ENCODE data around the gene LCLAT1.
"Not testable (repeated sequence)": the region's sequence is repeated elsewhere in the genome, so short reads cannot be mapped to it uniquely, and the experiment has no call there.

Gene LCLAT1

DNA sequence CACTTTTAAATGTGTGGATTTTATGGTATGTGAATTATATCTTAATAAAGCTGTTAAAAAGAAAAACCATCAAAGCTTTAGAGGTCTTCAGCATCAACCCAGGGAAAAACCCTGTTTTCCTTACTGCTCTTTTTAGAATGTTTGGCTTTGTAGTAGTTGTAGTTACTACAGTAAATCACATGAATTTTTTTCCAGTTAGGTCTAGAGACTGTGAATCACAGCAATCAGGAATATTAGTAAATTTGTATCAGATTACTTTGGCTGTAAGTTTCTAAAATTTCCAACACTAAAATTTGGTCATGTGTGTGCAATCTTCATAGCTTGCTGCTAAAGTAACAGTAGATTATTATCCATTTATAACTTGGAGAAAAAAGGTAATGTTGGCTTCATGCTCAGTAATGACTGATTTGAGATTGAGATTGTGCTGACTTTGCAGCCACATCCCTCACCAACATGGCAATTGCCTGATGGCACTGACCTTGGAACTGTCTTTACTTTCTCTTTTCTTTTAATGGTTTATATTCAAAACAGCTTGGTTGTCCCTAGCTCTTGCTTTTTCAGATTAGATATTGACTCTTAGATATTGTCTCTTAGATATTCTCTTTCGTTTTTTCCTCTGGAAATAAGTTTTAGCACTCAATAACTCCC, 41.1 kb downstream of the LCLAT1 start:
- DNase-seq (ENCODE audit: low spot score) = no peak

DNA sequence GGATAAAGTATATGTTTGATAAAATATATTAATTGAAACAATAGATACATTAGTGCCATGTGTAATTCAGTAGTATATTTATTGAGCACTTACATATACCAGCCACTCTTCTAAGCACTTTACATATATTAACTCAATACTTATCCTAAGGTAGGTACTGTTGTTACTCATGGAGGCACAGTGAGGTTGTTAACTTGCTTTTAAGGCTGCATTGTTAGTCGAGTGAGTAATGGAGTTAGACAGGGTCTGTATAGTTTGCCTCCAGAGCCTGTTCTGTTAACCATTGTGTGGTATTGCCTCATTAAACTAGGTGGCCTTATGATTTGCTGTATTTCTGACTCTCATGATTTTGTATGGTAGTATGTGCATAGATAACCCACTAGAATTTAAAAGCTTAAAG, 44.2 kb downstream of the LCLAT1 start:
- DNase-seq (ENCODE audit: low spot score) = no peak

DNA sequence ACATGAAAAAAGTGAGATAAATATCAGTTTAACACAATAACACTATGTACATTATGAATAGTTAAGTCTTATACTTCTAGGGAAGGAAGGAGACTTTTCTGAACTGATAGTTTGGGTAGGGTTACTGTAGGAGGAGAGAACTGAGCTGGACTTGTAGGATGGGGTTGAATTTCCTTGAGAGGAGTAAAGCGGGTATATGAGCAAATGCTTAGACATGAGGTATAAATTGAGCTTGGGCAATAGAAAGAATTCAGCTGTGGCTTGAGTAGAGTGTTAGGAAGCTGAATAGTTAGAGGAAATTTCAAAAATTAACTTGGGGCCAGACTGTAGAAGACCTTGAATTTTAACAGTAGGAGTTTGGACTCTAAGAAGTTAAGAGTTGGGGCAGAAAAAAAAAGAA, 45.1 kb downstream of the LCLAT1 start:
- no peak for DNase-seq (ENCODE audit: low spot score)

DNA sequence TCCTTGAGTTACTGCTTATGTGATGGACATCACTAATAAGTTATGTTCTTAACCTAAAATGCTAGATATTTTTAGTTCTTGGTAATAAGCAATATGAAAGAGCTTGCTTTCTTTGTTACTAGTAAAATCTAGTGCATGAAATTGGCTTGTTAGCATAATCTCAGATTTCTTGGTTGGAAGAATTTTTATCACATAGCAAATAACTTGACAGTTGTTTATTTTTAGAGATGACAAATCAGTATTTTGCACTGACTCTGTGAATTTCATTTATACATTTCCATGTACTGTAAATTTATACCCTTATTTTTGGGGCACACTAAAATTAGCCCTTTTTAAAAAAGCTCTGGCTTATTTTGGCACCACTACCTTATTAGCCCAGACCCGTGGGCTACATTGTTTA, 45.6 kb downstream of the LCLAT1 start:
- DNase-seq (ENCODE audit: low spot score) = no peak

DNA sequence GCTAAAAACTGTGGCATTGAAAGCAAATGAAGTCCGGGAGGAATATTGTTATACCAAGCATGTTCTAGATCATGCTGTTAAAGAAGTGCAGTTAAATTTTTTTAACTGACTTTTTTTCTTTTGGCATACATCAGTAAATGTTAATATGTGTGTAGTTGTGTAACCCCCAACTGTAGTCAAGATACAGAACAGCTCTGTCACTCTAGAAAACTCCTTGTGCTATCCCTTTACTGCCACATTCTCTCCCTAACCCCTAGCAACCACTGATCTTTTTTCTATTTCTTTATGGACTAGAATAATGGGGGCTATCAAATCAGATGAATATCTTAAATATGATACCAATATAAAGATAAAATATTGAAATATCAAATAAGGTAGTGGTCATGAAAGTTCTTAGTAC, 46.4 kb downstream of the LCLAT1 start:
- no peak for DNase-seq (ENCODE audit: low spot score)

DNA sequence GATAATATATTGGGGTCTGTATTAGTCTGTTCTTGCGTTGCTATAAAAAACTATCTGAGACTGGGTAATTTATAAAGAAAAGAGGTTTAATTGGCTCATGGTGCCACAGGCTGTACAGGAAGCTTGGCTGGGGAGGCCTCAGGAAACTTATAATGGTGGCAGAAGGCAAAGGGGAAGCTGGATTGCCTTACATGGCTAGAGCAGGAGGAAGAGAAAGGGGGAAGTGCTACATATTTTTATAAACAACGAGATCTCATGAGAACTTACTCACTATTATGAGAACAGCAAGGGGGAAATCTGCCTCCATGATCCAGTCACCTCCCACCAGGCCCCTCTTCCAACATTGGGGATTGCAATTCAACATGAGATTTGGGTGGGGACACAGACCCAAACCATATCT, 48.9 kb downstream of the LCLAT1 start:
- DNase-seq (ENCODE audit: low spot score) = not testable (repeated sequence)

DNA sequence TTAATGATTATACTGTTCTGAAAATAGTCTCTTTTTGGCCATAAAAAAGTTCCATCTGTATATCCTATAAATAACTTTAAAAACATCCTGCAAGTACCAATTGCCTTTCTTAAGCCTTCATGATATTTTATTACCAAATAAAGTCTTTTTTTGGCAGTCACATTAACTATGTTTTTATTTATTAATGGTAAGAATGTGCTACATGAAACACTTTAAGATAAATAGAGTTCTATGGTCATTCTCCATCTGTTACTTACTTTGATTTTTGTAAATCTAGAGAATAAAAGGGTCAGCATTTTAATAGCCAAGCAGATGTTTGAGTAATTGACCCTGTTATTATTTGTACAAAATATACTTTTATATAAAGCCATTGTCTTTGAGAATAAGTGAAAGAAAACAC, 52.6 kb downstream of the LCLAT1 start:
- DNase-seq (ENCODE audit: low spot score) = no peak

DNA sequence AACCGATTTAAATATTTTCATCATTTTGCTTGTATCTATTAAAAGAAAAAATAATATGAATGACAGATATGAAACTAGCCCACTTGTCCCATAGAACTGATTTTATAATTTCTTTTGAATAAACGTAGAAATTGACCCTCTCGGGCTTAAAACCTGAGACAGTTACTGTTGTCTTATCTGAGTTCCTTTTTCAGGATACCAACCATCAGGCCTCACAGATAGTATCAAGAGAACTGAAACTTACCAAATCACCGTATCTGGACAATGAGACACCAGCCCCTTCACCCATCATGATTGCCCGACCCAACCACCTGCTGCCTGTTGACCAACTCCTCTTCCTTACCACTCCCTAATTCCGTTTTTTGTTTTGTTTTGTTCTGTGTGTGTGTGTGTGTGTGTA, 53.7 kb downstream of the LCLAT1 start:
- DNase-seq (ENCODE audit: low spot score) = no peak

DNA sequence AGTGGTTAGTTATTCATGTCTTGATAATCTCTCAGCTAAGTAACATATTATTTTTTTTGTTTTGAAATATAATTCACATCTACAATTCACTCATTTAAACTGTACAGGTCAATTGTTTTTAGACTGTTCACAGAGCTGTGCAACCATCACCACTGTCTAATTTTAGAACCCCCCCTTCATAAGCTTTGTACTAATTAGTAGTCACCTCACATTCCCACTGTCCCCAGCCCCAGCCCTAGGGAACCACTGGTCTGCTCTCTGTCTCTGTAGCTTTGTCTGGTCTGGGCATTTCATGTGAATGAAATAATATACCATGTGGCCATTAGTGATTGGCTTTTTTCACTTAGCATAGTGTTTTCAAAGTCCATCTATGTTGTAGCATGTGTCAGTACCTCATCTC, 55.3 kb downstream of the LCLAT1 start:
- DNase-seq (ENCODE audit: low spot score) = no peak

DNA sequence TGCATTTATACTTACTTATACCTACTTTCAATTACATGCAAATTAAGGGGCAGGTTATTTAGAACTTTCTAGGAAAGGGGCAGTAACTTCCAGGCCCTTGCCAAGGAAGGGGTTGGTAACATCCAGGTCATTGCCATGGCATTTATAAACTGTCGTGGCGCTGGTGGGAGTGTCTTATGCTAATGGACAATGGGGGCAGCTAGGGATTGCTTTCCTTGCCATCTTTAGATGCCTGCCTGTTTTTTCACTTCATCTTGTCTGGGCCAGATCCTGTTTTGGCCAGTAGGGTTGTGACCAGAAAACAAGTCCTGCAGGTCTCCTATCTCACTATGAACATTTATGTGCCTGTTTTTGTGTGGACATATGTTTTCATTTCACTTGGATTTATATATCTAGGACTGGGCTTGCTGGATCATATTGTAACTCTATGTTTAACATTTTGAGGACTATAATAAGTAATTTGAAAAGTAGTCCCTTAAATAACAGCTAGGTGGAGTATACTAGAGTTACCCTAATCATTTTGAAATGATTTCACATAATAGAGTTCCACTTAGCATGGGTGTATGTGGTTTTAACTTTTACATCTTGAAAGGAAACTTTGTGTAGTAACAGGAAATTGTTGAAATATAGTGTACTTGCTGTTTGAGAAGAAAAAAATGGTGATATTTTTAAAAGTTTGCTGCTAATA, 56.1 kb downstream of the LCLAT1 start:
- no peak for DNase-seq (ENCODE audit: low spot score)

DNA sequence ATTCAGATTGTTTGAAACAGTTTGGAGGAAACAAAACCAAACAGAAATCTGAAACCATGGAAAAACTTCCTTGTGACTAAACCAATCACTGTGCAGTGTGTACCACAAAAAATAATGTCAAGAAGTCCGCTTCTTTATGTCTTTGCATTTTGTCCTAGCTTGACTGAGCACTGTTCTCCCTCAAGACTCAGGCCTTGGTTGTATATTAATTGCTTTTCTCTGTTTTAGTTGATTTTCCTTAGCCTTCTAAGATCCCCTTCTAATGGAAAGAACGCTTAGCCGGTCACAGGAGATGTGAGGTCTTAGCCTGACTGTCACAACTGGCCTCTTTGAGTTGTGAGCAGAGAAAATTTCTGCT, 56.6 kb downstream of the LCLAT1 start:
- DNase-seq (ENCODE audit: low spot score) = no peak

DNA sequence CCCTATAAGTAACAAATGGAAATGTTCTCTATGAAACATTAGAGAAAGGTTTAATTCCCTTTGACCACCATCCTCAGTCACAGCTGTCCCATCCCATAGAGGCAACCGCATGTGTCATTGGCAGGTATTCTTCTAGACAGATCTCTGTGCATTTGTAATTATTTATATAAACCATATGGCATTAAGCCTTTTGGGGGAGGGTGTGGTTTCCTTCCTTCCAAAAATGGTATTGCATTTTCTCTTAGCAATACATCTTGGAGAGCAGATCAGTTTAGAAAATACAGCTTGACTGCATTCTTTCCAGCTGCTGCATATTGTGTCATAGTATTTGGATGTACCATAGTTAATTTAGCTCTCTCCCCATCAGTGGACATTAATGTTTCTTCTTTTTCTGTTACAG, 57.7 kb downstream of the LCLAT1 start:
- no peak for DNase-seq (ENCODE audit: low spot score)

DNA sequence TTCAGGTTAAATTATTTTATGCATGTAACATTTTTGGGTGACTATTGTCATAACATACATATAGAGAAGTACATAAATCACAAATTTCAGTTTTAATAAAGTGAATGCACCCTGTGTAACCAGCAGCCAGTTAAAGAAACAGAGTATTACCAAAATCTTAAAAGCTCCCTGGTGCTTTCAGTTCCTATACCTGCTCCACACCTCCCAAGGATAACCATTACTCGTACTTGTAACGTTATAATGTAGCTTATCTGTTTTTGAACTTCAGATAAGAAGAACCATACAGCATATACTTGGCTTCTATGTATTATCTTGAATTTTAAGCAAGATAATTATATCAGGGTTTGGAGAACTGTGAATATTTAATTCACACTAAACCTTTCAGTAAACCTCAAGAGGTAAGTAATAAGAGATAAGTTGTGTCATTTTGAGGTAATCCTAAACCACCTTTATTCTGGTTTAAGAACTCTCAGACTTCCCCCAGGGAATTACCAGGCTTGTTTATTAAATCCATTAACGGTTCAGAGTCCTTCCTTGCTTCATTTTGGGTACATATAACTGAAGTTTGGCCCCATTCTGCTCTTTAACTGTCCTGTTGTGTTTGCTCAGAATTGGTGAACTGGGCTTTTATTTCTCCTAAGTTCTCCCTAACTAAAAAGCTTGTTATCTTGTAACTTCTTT, 58.6 kb downstream of the LCLAT1 start:
- DNase-seq (ENCODE audit: low spot score) = no peak

DNA sequence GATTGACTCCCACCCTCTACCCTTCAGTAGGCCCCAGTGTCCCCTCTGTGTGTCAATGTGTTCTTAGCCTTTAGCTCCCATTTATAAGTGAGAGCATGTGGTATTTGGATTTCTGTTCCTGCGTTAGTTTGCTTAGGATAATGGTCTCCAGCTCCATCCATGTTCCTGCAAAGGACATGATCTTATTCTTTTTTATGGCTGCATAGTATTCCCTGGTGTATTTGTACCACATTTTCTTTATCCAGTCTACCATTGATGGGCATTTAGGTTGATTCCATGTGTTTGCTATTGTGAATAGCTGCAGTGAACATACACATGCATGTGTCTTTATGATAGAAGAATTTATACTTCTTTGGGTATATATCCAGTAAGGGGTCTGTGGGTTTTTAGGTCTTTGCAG, 60.4 kb downstream of the LCLAT1 start:
- DNase-seq (ENCODE audit: low spot score) = not testable (repeated sequence)

DNA sequence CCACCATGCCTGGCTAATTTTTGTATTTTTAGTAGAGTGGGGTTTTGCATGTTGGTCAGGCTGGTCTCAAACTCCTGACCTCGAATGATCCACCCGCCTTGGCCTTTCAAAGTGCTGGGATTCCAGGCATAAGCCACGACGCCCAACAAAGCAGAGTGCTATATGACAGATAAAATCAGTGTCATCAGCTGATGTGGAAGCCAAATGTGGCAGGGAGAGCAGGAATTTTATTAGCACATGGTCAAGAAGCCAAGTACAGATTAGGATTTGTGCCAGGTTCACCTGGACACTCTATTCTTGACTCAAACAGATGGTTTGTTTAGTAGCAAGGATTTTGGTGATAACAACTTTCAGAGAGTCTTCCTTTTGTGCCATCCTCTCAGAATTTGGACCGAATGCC, 62.7 kb downstream of the LCLAT1 start:
- DNase-seq (ENCODE audit: low spot score) = no peak

DNA sequence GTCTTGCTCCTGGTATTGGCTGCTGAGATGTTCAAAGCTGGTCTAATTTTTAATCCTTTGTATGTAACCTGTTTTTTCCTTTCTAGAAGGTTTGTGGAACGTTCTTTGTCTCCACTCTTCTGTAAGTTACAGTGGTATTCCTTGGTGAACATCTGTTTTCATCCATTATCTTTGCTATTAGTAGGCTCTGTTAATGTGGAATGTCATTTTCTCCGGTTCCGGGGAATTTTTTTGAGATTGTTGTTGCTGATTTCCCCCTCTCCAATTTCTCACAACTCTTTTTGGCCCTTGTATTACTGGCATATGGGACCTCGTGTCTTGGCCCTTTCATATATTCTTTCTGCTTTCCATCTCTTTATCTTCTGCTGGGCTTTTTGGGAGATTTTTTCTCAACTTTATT, 63.4 kb downstream of the LCLAT1 start:
- DNase-seq (ENCODE audit: low spot score) = no peak

DNA sequence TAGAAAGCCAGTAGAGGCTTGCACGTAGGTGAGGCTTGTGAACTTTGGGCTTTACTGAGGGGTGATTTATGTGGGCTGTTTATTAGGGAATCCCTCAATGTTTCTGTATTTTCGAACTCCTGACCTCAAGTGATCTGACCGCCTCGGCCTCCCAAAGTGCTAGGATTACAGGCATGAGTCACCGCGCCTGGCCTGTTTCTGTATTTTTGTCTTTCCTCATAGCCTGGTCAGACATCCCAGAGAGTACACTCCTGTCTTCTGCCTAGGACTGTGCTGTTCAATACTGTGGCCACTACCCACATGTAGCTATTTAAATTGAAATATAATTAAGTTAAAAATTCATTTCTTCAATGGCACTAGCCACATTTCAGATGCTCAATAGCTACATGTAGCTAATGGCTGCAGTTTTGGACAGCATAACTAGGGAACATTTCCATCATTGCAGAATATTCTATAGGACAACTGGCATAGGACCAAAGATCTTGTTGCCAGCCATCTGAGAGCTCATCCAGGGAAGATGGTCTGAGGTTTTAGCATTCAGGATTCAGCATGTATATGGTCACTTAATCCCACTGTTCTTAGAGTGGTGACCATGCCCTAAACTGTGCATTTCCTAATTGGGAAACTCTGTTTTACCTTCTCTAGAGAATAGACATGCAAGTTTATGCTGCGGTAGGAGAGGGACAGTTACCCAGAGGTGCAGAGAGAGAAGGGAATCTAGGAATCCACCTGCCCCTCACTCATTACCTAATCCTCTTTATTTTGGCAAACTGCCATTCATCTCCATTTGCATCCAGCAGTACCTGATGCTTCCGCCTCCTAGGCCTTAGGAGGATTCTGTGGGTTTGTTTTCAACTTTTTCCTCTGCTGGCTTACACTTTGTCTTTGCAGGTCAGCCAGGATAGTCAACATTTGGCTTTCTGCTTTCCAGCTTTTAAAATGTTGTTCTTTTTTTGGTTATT, 64.4 kb downstream of the LCLAT1 start:
- DNase-seq (ENCODE audit: low spot score) = peak; percentile 41

DNA sequence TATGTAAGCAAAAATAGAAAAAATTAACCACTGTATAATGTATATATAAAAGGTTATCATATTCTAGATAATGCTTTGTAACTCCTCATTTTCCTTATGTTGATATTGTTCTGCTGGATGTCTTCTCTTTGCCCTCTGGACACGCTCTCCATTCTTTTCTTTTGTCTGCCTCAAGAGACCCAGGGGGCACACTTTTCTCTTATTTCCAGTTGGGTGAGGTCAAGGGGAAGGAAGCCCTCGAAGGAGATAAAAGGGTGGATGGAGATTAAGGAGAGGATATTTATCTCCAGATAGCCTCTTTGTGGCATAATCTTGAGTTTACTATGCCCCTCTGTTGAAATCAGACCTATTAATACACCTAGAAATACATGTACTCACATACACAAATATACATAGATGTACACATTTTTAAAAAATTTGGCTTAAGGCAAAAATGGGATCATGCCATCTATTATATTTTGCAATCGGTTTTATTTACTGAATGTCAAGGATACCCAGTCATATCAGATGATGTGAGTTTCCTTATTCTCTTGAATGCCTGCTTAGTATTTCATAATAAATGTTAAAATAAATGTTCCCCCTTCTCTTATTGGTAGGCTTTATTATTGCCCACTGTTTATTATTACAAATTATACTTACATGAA, 65.3 kb downstream of the LCLAT1 start:
- no peak for DNase-seq (ENCODE audit: low spot score)

DNA sequence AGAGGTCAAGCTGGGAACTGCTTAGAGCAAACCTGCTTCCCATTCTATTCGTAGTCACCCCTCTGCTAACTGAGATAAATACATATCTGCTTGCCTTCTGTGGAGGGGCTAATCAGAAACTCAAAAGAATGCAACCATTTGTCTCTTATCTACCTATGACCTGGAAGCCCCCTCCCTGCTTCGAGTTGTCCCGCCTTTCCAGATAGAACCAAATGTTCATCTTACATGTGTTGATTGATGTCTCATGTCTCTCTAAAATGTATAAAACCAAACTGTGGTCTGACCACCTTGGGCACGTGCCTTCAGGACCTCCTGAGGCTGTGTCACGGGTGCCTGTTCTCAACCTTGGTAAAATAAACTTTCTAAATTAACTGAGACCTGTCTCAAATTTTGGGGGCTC, 66.6 kb downstream of the LCLAT1 start:
- DNase-seq (ENCODE audit: low spot score) = not testable (repeated sequence)

DNA sequence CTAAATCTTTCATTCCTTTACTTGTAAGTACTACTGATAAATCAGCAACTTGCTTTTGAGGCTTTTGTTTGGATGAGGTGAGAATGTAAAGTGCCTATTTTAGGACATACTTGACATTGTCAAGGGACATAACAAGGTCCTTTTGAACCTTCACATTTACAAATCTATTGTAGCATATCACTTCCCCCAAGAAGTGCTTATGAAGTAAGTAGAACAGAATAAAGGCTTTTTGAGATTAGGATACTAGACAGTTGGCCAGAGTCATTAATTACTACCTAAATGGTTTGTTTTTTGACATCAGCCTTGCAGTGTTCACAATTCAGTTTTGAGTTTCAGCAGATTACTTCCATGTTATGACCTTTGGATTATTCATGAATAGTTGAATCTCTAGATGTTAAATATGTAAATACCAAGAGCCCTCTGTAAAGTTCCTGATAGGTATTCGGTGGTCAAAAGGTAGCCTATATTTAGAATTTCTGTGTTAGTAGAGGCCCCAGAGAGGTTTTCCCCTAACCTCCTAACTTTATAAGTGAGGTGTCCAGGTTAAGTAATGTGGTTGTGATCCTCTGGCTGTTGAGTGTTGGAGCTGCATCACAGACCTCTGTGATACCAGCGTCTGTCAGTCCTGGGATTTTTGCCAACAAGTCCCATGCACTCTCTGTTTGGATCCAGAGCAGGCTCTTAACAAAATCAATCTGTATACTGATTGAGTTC, 67.2 kb downstream of the LCLAT1 start:
- DNase-seq (ENCODE audit: low spot score) = peak; percentile 44

DNA sequence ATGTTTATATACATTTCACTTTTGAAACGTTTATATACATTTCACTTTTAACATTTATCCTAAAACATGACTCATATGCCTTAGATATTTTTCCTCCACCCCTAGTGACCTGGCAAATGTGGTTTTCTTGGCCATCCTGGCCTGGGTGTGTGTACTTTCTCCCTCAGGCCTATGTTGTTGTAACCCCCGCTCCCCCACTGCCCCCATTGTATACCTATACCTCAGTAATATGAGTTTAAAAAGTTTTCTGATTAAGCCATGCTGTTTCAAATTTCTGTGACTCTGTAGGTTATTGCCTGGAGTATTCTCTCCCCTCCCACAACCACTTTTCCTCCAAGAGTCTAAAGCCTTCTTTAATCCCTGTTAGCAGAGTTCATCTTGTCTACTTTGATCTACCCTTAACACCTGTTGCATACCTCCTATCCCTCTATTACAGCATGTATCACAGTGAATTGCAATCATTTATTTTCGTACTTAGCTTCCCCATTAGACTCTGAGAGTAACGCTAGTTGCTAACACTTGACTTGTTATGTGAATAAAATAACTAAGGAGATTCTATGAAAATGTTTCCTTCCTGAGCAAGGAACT, 67.9 kb downstream of the LCLAT1 start:
- DNase-seq (ENCODE audit: low spot score) = no peak
